Omental fat pad (tissue), 4 donors: ENCODE results near the gene ERCC8. TPM values are rescaled to one million over a fixed set of nuclear protein-coding genes. Genes with fewer than 3 reads are reported as not detected.

Source experiments
- ATAC-seq: fragments of 150-250 bp; one replicate; pipeline ENCODE4 v1.9.1; 2016; ENCODE audit warnings: mild to moderate bottlenecking, moderate library complexity; ENCODE audit not compliant: low FRiP score
- DNase-seq: peaks from one replicate; pipeline ENCODE4 v3.0.0-alpha.2; 2019; ENCODE audit warnings: low spot score
- CTCF ChIP-seq, 3 donors: fragments of 450-650 bp; IDR thresholded peaks; one replicate each; pipeline ENCODE4 v1.5.1; 2016 to 2017; ENCODE audit warnings: antibody characterized with exemption in 3 of 3, mild to moderate bottlenecking in 3 of 3, moderate library complexity in 2 of 3
- total RNA-seq, 4 donors: library from RNA; depleted of rRNA; stranded (reverse); fragments of >200 nt; gene quantifications; one replicate each; pipeline ENCODE4 v1.1.0, GENCODE V29; 2016

The ERCC8 gene
- total RNA-seq, 4 donors from 2014 or later: 13.3 to 26.8 (median 15.9) TPM

- no peak for TF ChIP-seq CTCF (IDR thresholded peaks at IDR 0.05)
- ATAC-seq (no peak), DNase-seq (no peak)
Observed at GRCh38 chr5:60958088-60958487, 13.2 kb upstream of the ERCC8 start.

DNA sequence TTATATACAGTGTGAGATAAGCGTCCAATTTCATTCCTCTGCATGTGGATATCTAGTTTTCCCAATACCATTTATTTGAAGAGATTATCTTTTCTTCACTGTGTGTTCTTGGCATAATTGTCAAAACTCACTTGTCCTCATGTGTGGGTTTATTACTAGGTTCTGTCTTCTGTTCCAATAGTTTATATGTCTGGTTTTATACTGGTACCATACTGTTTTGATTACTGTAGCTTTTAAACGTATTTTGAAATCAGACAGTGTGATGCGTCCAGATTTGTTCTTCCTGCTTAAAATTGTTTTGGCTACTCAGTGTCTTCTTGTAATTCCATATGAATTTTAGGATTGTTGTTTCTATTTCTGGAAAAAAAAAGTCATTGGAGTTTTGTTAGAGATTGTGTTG, 10.4 kb upstream of the ERCC8 start:
- DNase-seq (no peak), ATAC-seq (no peak)
- TF ChIP-seq CTCF (IDR thresholded peaks at IDR 0.05): no peak

GRCh38 chr5:60948738-60949137, 3.9 kb upstream of the ERCC8 start:
- no peak for TF ChIP-seq CTCF (IDR thresholded peaks at IDR 0.05)
- ATAC-seq (no peak), DNase-seq (no peak)

DNA sequence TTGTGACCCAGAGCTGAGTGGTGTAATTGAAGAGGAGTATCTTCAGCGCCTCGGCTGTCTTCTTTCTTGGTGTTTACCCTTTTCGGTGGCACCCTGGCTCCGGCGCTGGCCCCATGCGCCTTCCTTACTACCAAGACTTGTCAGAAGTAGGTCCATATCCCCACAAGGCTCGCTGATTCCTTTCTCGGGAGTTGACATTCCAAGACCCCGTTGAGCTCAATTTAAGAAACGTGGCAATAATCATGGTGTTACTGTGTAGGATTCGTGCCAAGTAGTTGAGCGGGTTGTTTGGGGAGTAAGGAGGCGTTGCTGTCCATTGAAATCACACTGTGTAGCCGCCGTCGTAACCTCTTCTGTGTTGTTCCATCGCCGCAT, 930 bp upstream of the ERCC8 start:
- no peak for TF ChIP-seq CTCF (IDR thresholded peaks at IDR 0.05)
- DNase-seq (peak; percentile 29), ATAC-seq (peak; percentile 61)

GRCh38 chr5:60943624-60944023, 1.2 kb downstream of the ERCC8 start:
- TF ChIP-seq CTCF (IDR thresholded peaks at IDR 0.05): no peak
- DNase-seq: no peak
- ATAC-seq: no peak

GRCh38 chr5:60929024-60929423, 15.8 kb downstream of the ERCC8 start:
- TF ChIP-seq CTCF (IDR thresholded peaks at IDR 0.05): no peak
- no peak for ATAC-seq
- no peak for DNase-seq

DNA sequence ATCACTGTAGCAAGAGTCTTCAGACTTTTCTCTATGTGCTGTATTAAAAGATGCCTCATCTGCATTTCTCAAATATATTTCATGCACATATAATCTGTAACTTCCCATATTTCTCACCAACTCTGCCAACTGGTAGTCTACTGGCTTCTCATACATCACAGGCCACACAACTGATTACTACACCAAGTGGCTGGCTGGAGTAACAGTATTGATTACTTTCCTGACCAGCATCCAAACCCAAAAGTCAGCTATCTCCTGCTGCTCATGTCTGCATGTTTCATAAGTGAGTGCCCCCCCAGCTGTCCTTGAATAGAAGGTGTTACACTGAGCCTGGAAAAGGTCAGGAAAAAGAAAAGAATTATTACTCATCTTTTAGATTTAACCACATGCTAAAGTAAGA, 17.4 kb downstream of the ERCC8 start:
- ATAC-seq (no peak), DNase-seq (no peak)
- no peak for TF ChIP-seq CTCF (IDR thresholded peaks at IDR 0.05)
